Measurements from ENCODE around the gene IQCF2. TPM values are rescaled to one million over a fixed set of nuclear protein-coding genes. Genes with fewer than 3 reads are reported as not detected.

Gene IQCF2
- total RNA-seq, 1 experiment from 2014 or later: not detected

DNA sequence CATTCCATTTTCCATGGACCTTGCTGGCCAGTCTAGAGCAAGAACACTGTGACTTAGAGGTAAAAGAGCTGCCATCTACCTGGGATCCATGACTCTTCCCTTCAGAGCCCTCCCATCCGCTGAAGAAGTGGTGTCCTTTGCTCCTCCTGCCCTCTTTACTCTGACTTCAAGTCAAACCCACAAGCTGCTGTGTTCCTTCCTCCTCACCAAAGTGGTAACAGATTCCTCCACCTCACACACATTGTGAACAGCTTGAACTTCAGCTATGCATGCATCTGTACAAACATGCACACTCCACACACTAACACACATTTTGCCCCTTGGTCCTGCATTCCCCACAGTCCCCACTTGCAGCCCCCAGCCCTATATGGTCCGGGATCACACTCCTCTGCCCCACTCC, 13.0 kb downstream of the IQCF2 start:
- Mint-ChIP-seq H3K4me3 (ENCODE audit: unreplicated experiment) (no peak overlapping the region), H3K27ac (ENCODE audit: unreplicated experiment) (no peak overlapping the region), H3K27me3 (ENCODE audit: insufficient read depth, unreplicated experiment) (peaks cover 28% of the 10 kb centered on the region), H3K36me3 (ENCODE audit: insufficient read depth, unreplicated experiment) (no peaks in the 10 kb centered on the region), H3K4me1 (ENCODE audit: low read depth, unreplicated experiment) (no peaks in the 10 kb centered on the region), H3K9me3 (ENCODE audit: unreplicated experiment) (no peaks in the 10 kb centered on the region)
- H3K4me1 ChIP-seq: no peaks in the 10 kb centered on the region
- no peak overlapping the region for H3K4me3 ChIP-seq (ENCODE audit: low read depth, low read length)
- POLR2A ChIA-PET: no interaction called here
- DNase-seq: no peak
- no peaks in the 10 kb centered on the region for H3K36me3 ChIP-seq (ENCODE audit: control insufficient read depth, insufficient read depth, low read length)
- no TSS peak for BruUV-seq (replicated peaks)
- intact Hi-C loops (cut with micrococcal nuclease; ENCODE audit: unreplicated experiment): no loop called here
- no peaks in the 10 kb centered on the region for H3K9me3 ChIP-seq
- TF ChIP-seq CTCF (IDR thresholded peaks at IDR 0.05; ENCODE audit: insufficient read depth in 1 of 2, low read depth in 1 of 2, low read length in 1 of 2, severe bottlenecking in 1 of 2, unreplicated experiment in 1 of 2): no peak
- CTCF ChIA-PET: no interaction called here
- H3K27me3 ChIP-seq (replicated peaks; ENCODE audit: control insufficient read depth, insufficient read depth, low read length): no peaks in the 10 kb centered on the region

DNA sequence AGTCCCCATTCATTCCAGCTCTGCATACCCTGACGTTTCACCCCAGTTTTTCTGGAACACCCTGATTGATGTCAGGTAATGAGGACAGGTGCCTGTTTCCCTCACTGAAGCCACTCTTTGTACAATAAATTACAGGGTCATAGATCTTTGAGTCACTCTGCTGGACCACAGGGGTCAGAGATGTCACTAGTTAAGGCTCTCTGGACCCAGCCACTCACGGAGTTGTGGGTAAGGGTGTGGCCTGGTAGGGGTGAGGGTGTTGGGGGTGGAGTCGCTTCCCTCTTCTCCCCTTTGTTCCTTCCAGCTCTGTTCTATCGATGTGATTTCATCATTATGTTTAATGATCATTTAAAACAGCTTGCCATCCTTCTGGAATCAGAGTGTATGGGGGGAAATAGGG, 13.5 kb downstream of the IQCF2 start:
- POLR2A ChIA-PET: no interaction called here
- H3K4me3 ChIP-seq (ENCODE audit: low read depth, low read length): no peak overlapping the region
- intact Hi-C loops (cut with micrococcal nuclease; ENCODE audit: unreplicated experiment): no loop called here
- H3K36me3 Mint-ChIP-seq (ENCODE audit: insufficient read depth, unreplicated experiment): no peaks in the 10 kb centered on the region
- BruUV-seq (replicated peaks): no TSS peak
- no peak overlapping the region for H3K4me3 Mint-ChIP-seq (ENCODE audit: unreplicated experiment)
- TF ChIP-seq CTCF (IDR thresholded peaks at IDR 0.05; ENCODE audit: insufficient read depth in 1 of 2, low read depth in 1 of 2, low read length in 1 of 2, severe bottlenecking in 1 of 2, unreplicated experiment in 1 of 2): no peak
- no peaks in the 10 kb centered on the region for H3K9me3 Mint-ChIP-seq (ENCODE audit: unreplicated experiment)
- no peak overlapping the region for H3K27ac Mint-ChIP-seq (ENCODE audit: unreplicated experiment)
- peaks cover 27% of the 10 kb centered on the region for H3K27me3 Mint-ChIP-seq (ENCODE audit: insufficient read depth, unreplicated experiment)
- H3K4me1 ChIP-seq: no peaks in the 10 kb centered on the region
- H3K36me3 ChIP-seq (ENCODE audit: control insufficient read depth, insufficient read depth, low read length): no peaks in the 10 kb centered on the region
- no peaks in the 10 kb centered on the region for H3K4me1 Mint-ChIP-seq (ENCODE audit: low read depth, unreplicated experiment)
- CTCF ChIA-PET: interaction anchor here (0.6 kb wide), 1 partner anchor 46 kb away, joined by 4 read pairs; no protein-coding TSS in a partner anchor
- H3K9me3 ChIP-seq: no peaks in the 10 kb centered on the region
- H3K27me3 ChIP-seq (replicated peaks; ENCODE audit: control insufficient read depth, insufficient read depth, low read length): no peaks in the 10 kb centered on the region
- DNase-seq: no peak

DNA sequence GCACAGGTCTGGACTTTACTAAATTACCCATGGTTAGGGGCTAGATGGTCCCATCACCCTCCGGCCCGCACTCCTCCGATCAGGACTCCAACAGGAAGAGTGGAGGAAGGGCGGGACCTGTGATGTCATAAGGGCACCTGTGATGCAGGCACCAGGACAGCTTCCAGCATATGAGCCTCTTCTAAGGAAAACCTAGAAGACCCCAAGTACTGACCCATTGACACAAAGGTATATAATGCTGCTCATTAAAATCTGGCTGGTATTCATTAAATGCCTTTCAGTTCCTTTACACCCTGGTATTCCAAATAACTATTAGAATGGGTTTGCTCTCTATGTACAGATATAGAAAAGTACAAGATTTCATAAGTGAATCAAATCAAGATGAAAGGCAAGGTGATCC, 14.1 kb downstream of the IQCF2 start, which contains the start of gene IQCF5:
IQCF5 (minus strand) TSS at position 101 of the 400 bp plus-strand sequence; CDS start at position 31, 70 bp downstream.
- Mint-ChIP-seq H3K4me3 (ENCODE audit: unreplicated experiment) (no peak within 1 kb of the TSS), H3K36me3 (ENCODE audit: insufficient read depth, unreplicated experiment) (no peaks in the 10 kb centered on the region), H3K9me3 (ENCODE audit: unreplicated experiment) (no peaks in the 10 kb centered on the region), H3K4me1 (ENCODE audit: low read depth, unreplicated experiment) (no peaks in the 10 kb centered on the region), H3K27me3 (ENCODE audit: insufficient read depth, unreplicated experiment) (peaks cover 27% of the 10 kb centered on the region), H3K27ac (ENCODE audit: unreplicated experiment) (no peak within 1 kb of the TSS)
- TF ChIP-seq CTCF (IDR thresholded peaks at IDR 0.05; ENCODE audit: insufficient read depth in 1 of 2, low read depth in 1 of 2, low read length in 1 of 2, severe bottlenecking in 1 of 2, unreplicated experiment in 1 of 2): no peak
- Histone ChIP-seq H3K36me3 (ENCODE audit: control insufficient read depth, insufficient read depth, low read length) (no peaks in the 10 kb centered on the region), H3K9me3 (0 out of 2 replicates have a peak, but pooled peaks cover 2% of the 10 kb centered on the region), H3K4me1 (no peaks in the 10 kb centered on the region), H3K27me3 (replicated peaks; ENCODE audit: control insufficient read depth, insufficient read depth, low read length) (no peaks in the 10 kb centered on the region), H3K4me3 (ENCODE audit: low read depth, low read length) (no peak within 1 kb of the TSS)
- CTCF ChIA-PET: interaction anchor here (0.6 kb wide), 1 partner anchor 45 kb away, joined by 4 read pairs; no protein-coding TSS in a partner anchor
- intact Hi-C loops (cut with micrococcal nuclease; ENCODE audit: unreplicated experiment): no loop called here
- POLR2A ChIA-PET: no interaction called here
- DNase-seq: no peak
- BruUV-seq (replicated peaks): no TSS peak

Data from Caco-2 (cell line).